HG03139 (cell line): Measurements from ENCODE around the gene DENND1A.
"Not testable (repeated sequence)": the region's sequence is repeated elsewhere in the genome, so short reads cannot be mapped to it uniquely, and the experiment has no call there.

Source experiments
- ATAC-seq: cut with Tn5 transposase; IDR thresholded peaks from one replicate; pipeline ENCODE4 v1.9.1; 2021; ENCODE audit not compliant: unreplicated experiment

DENND1A gene

GRCh38 chr9:123825342-123826060 lies 104.4 kb downstream of the DENND1A start:
- ATAC-seq, result no peak

GRCh38 chr9:123823194-123823947 lies 106.6 kb downstream of the DENND1A start:
- no peak for ATAC-seq

GRCh38 chr9:123821619-123822018 lies 108.3 kb downstream of the DENND1A start:
- ATAC-seq, result no peak

GRCh38 chr9:123820139-123820538 lies 109.8 kb downstream of the DENND1A start:
- ATAC-seq, result no peak

GRCh38 chr9:123816817-123817472 lies 113.0 kb downstream of the DENND1A start:
- no peak for ATAC-seq

- ATAC-seq, result not testable (repeated sequence)
Observed at GRCh38 chr9:123815856-123816255, 114.1 kb downstream of the DENND1A start.

- ATAC-seq, result no peak
Observed at GRCh38 chr9:123814496-123814895, 115.4 kb downstream of the DENND1A start.

GRCh38 chr9:123812984-123813383 lies 116.9 kb downstream of the DENND1A start:
- no peak for ATAC-seq

GRCh38 chr9:123807251-123807650 lies 122.7 kb downstream of the DENND1A start:
- ATAC-seq, result no peak

GRCh38 chr9:123806829-123807228 lies 123.1 kb downstream of the DENND1A start:
- ATAC-seq, result no peak

GRCh38 chr9:123798195-123798594 lies 131.7 kb downstream of the DENND1A start:
- ATAC-seq, result no peak

- no peak for ATAC-seq
Observed at GRCh38 chr9:123796618-123797484, 133.1 kb downstream of the DENND1A start.

- ATAC-seq, result no peak
Observed at GRCh38 chr9:123796094-123796493, 133.8 kb downstream of the DENND1A start.

GRCh38 chr9:123795336-123795735 lies 134.6 kb downstream of the DENND1A start:
- ATAC-seq, result no peak

- no peak for ATAC-seq
Observed at GRCh38 chr9:123792501-123792900, 137.4 kb downstream of the DENND1A start.

- ATAC-seq, result no peak
Observed at GRCh38 chr9:123789554-123790292, 140.2 kb downstream of the DENND1A start.

GRCh38 chr9:123787416-123787815 lies 142.5 kb downstream of the DENND1A start:
- no peak for ATAC-seq

GRCh38 chr9:123784518-123784917 lies 145.4 kb downstream of the DENND1A start:
- ATAC-seq, result no peak

GRCh38 chr9:123778232-123778902 lies 151.6 kb downstream of the DENND1A start:
- no peak for ATAC-seq
